Ovary (tissue), 9 donors: Measurements from ENCODE around the gene CSF2. TPM values are rescaled to one million over a fixed set of nuclear protein-coding genes. Genes with fewer than 3 reads are reported as not detected.
A peak's percentile ranks its signal among the peaks of the same experiment; 100 is the strongest.

Experiments used
- DNase-seq, 5 donors: peaks; one replicate each; pipeline ENCODE4 v3.0.0-alpha.2; 2019 to 2020
- H3K27ac ChIP-seq, 2 donors: fragments of 200-600 bp; one replicate each; pipeline versions ENCODE4 v1.5.1 to v1.8.0; 2019 to 2022
- H3K27me3 ChIP-seq: fragments of 200-600 bp; one replicate; pipeline ENCODE4 v1.8.0; 2022
- H3K36me3 ChIP-seq: fragments of 200-600 bp; sonication (generic); one replicate; pipeline ENCODE4 v1.5.1; 2019
- H3K4me1 ChIP-seq: one replicate; pipeline ENCODE4 v1.8.1; 2013; ENCODE audit warnings: mild to moderate bottlenecking, moderate library complexity; ENCODE audit not compliant: insufficient read depth
- H3K4me3 ChIP-seq: fragments of 200-600 bp; sonication (generic); one replicate; pipeline ENCODE4 v1.5.1; 2017
- H3K9me3 ChIP-seq, 2 donors: fragments of 200-600 bp in 1 of 2; sonication (generic) in 1 of 2; one replicate each; pipeline versions ENCODE4 v1.5.1 to v1.8.1; 2013 to 2019; ENCODE audit warnings: mild to moderate bottlenecking in 1 of 2, moderate library complexity in 1 of 2
- CTCF ChIP-seq, 3 donors: fragments of 450-650 bp in 2 of 3; fragments of 200-600 bp in 1 of 3; IDR thresholded peaks; one replicate each; pipeline versions ENCODE4 v1.5.1 to v1.8.0; 2016 to 2022; ENCODE audit warnings: antibody characterized with exemption in 3 of 3, mild to moderate bottlenecking in 1 of 3
- EP300 ChIP-seq: sonication (generic); formaldehyde crosslinking; IDR thresholded peaks from one replicate; pipeline ENCODE4 v1.6.1; 2017; ENCODE audit warnings: antibody characterized with exemption
- POLR2A ChIP-seq: fragments of 450-650 bp; IDR thresholded peaks from one replicate; pipeline ENCODE4 v1.6.1; 2017; ENCODE audit warnings: antibody characterized with exemption, mild to moderate bottlenecking, moderate library complexity
- WGBS, 3 donors: extraction: QIAGEN DNeasy Blood & Tissue Kit in 1 of 3; methylation state at CpG; one replicate each; pipeline versions ENCODE4 v1.1.5 to v1.1.7; 2013 to 2017; 5-methylcytosine and 5-hydroxymethylcytosine counted together
- intact Hi-C, 4 donors: fragments of 100-400 bp; cut with DNase I; formaldehyde crosslinking; loops; one replicate each; pipeline versions ENCODE4 v1.11.0 to v1.15.1; 2022 to 2023
- polyA plus RNA-seq, 2 donors: library from polyadenylated mRNA; stranded (reverse); fragments of 200-250 nt in 1 of 2; fragments of 350-450 nt in 1 of 2; fragmentation: Illumina TruSeq in 1 of 2; extraction: RNeasy Lipid Tissue Mini Kit (QIAGEN cat#74804) in 1 of 2; gene quantifications; one replicate each; pipeline ENCODE4 v1.2.3, GENCODE V29; 2013 to 2014
- total RNA-seq, 7 donors: library from RNA; depleted of rRNA in 2 of 7; stranded (reverse); fragments of >200 nt in 2 of 7; fragmentation: NEBNext Ultra II Directional in 3 of 7; extraction: Animal tissue kit (Norgen Biotek cat#: 25700) in 3 of 7; gene quantifications; one replicate each; pipeline versions ENCODE4 v1.1.0 to v1.2.4, GENCODE V29; 2016 to 2023
- donor health status: DM: no; HTN: no; CAD: no; lungs with moderate emphysema.
- donor health status: DM: no; HTN: no; CAD: no.
- donor health status: Bipolar disorder and iron deficiency.
- donor health status: DM: yes; HTN: yes; CAD: no.
- donor health status: DM: no; HTN: no; CAD: no.
- donor health status: DM: yes; HTN: yes; CAD: no.

Gene CSF2
- total and polyA plus RNA-seq, 9 donors, result 0.28 TPM; not detected in 8

GRCh38 chr5:132052520-132052919, 21.1 kb upstream of the CSF2 start:
- DNase-seq, result peak in 1 of 5 donors; percentile 13
- 60 to 75% (median 61%) methylated on average over 10 of the region's 10 CpGs for WGBS, 3 donors
- Histone ChIP-seq H3K4me3 (no peak overlapping the region), H3K4me1 (no peaks in the 10 kb centered on the region), H3K27ac (no peak overlapping the region), H3K27me3 (no peaks in the 10 kb centered on the region), H3K36me3 (no peaks in the 10 kb centered on the region), H3K9me3 (no peaks in the 10 kb centered on the region)
- TF ChIP-seq POLR2A (no peak), CTCF (IDR thresholded peaks at IDR 0.05) (no peak), EP300 (no peak)
- intact Hi-C loops, result no loop called here

- H3K27ac ChIP-seq, result no peak overlapping the region
- DNase-seq, result peak in 1 of 5 donors; percentile 12
- 78 to 85% (median 80%) methylated on average over 4 of the region's 4 CpGs for WGBS, 3 donors
Measured at GRCh38 chr5:132053483-132053882, 20.1 kb upstream of the CSF2 start.

GRCh38 chr5:132054031-132054696, 19.4 kb upstream of the CSF2 start:
- peak in 1 of 5 donors; percentile 5 for DNase-seq
- WGBS, 3 donors, result 80 to 89% (median 81%) methylated on average over 10 of the region's 10 CpGs
- H3K4me3 ChIP-seq, result no peak overlapping the region
- no peaks in the 10 kb centered on the region for H3K4me1 ChIP-seq
- H3K36me3 ChIP-seq, result no peaks in the 10 kb centered on the region
- TF ChIP-seq POLR2A, result no peak
- TF ChIP-seq CTCF (IDR thresholded peaks at IDR 0.05), result no peak
- TF ChIP-seq EP300, result no peak
- H3K27ac ChIP-seq, result no peak overlapping the region
- H3K9me3 ChIP-seq, result no peaks in the 10 kb centered on the region
- intact Hi-C loops, result no loop called here
- H3K27me3 ChIP-seq, result no peaks in the 10 kb centered on the region

More at GRCh38 chr5:132053483-132053882, 20.1 kb upstream of the CSF2 start:
- no peaks in the 10 kb centered on the region for H3K36me3 ChIP-seq
- TF ChIP-seq POLR2A (no peak), CTCF (IDR thresholded peaks at IDR 0.05) (no peak), EP300 (no peak)
- no peaks in the 10 kb centered on the region for H3K4me1 ChIP-seq
- intact Hi-C loops, result no loop called here
- H3K27me3 ChIP-seq, result no peaks in the 10 kb centered on the region
- no peak overlapping the region for H3K4me3 ChIP-seq
- H3K9me3 ChIP-seq, result no peaks in the 10 kb centered on the region

GRCh38 chr5:132054697-132055440, 18.7 kb upstream of the CSF2 start:
- Histone ChIP-seq H3K27me3 (no peaks in the 10 kb centered on the region), H3K27ac (no peak overlapping the region), H3K9me3 (no peaks in the 10 kb centered on the region), H3K4me3 (no peak overlapping the region), H3K4me1 (no peaks in the 10 kb centered on the region), H3K36me3 (no peaks in the 10 kb centered on the region)
- DNase-seq, result peak in 1 of 5 donors; percentile 7
- 63 to 75% (median 72%) methylated on average over 9 of the region's 9 CpGs for WGBS, 3 donors
- TF ChIP-seq EP300, result no peak
- no peak for TF ChIP-seq CTCF (IDR thresholded peaks at IDR 0.05)
- no peak for TF ChIP-seq POLR2A
- intact Hi-C loops, result no loop called here
